AG04450 (cell line): Measurements from ENCODE around the gene CBY1. TPM values are rescaled to one million over a fixed set of nuclear protein-coding genes. Genes with fewer than 3 reads are reported as not detected.

Experiments used
- CTCF ChIA-PET: fragments of 300-600, 350-600 bp; formaldehyde crosslinking; extraction: SDS; loops from one replicate; lab custom pipeline; 2022; ENCODE audit warnings: antibody characterized with exemption, inconsistent platforms; lab: Charles Lee
- POLR2A ChIA-PET: fragments of 350-600 bp; formaldehyde crosslinking; extraction: SDS; loops from one replicate; lab custom pipeline; 2021; ENCODE audit warnings: antibody characterized with exemption, inconsistent platforms; lab: Yijun Ruan, JAX
- DNase-seq: peaks from one replicate; pipeline ENCODE4 v3.0.0-alpha.2; 2011; ENCODE audit warnings: low read depth, low spot score
- H3K27ac ChIP-seq: one replicate; pipeline ENCODE4 v1.5.1; 2012; ENCODE audit warnings: low read depth, low read length, control low read depth
- H3K27me3 ChIP-seq: one replicate; pipeline ENCODE4 v1.6.0; 2012; ENCODE audit warnings: low read length; ENCODE audit not compliant: control insufficient read depth, insufficient read depth
- H3K4me3 ChIP-seq: 2 replicates; pipeline ENCODE4 v1.5.1; 2011; ENCODE audit warnings: mild to moderate bottlenecking, low read depth, low read length, control low read depth
- H3K9me3 ChIP-seq: 2 replicates; pipeline ENCODE4 v1.5.1; 2012; ENCODE audit warnings: low read length; ENCODE audit not compliant: control insufficient read depth, insufficient read depth
- CTCF ChIP-seq: IDR thresholded peaks from 2 replicates; pipeline ENCODE4 v1.5.1; 2011; ENCODE audit warnings: low read depth, low read length, control low read depth, inconsistent platforms
- polyA plus RNA-seq: library from polyadenylated mRNA; depleted of rRNA; stranded (reverse); fragments of >200 nt; gene quantifications from 2 replicates; pipeline ENCODE4 v1.2.3, GENCODE V29; 2011; rRNA removed

The CBY1 gene
- polyA plus RNA-seq, 1 experiment, result 43.0 TPM

DNA sequence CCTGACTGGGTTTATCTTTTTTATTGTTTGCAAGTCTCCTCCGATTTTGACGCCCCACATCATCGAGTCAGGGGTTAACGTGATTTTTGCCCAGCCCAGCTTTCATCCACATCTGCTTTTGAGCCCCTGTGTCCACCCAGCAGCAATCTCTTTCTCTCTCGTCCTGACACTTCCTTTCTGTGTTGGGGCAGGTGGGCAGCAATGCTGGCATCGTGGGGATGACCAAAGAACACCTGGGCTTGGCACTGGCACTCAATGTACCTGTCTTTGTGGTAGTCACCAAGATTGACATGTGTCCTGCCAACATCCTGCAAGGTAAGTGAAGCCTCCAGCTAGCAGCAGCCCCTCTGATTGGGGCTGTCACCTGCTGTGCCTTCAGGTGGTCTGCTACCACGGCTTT, 65.1 kb downstream of the CBY1 start:
- DNase-seq, result no peak
- H3K4me3 ChIP-seq, result no peak overlapping the region
- TF ChIP-seq CTCF, result no peak
- H3K27ac ChIP-seq, result no peak overlapping the region
- CTCF ChIA-PET, result interaction anchor here (0.8 to 1.6 kb wide), 2 partner anchors 45 to 48 kb away, joined by 3 to 4 read pairs; no protein-coding TSS in a partner anchor
- POLR2A ChIA-PET, result no interaction called here
- H3K9me3 ChIP-seq, result no peaks in the 10 kb centered on the region
- H3K27me3 ChIP-seq, result no peaks in the 10 kb centered on the region

Other genes starting within 250 kb of the CBY1 start
- not detected in 2 replicates for gene KCNJ4, start 201.4 kb upstream of the CBY1 start, polyA plus RNA-seq
- 223 and 278 TPM in 2 replicates for gene KDELR3, start 188.5 kb upstream of the CBY1 start, polyA plus RNA-seq
- gene DDX17, start 150.3 kb upstream of the CBY1 start, polyA plus RNA-seq, result 348 and 426 TPM in 2 replicates
- gene DMC1, start 86.5 kb upstream of the CBY1 start, polyA plus RNA-seq, result 0.29 and 0.89 TPM in 2 replicates
- gene FAM227A, start 246 bp upstream of the CBY1 start, polyA plus RNA-seq, result 1.0 and 1.4 TPM in 2 replicates
- gene TOMM22, start 25.3 kb downstream of the CBY1 start, polyA plus RNA-seq, result 55.9 and 68.9 TPM in 2 replicates
- gene JOSD1, start 44.3 kb downstream of the CBY1 start, polyA plus RNA-seq, result 29.6 and 31.8 TPM in 2 replicates
- gene GTPBP1, start 49.3 kb downstream of the CBY1 start, polyA plus RNA-seq, result 26.7 and 29.3 TPM in 2 replicates
- 24.5 and 33.2 TPM in 2 replicates for gene SUN2, start 99.4 kb downstream of the CBY1 start, polyA plus RNA-seq
- gene DNAL4, start 137.5 kb downstream of the CBY1 start, polyA plus RNA-seq, result 12.6 and 15.5 TPM in 2 replicates
- gene NPTXR, start 187.4 kb downstream of the CBY1 start, polyA plus RNA-seq, result 1.7 and 2.3 TPM in 2 replicates
- 14.7 and 19.8 TPM in 2 replicates for gene CBX6, start 215.6 kb downstream of the CBY1 start, polyA plus RNA-seq